Caco-2 (cell line): ENCODE data around the gene DGCR2. TPM values are rescaled to one million over a fixed set of nuclear protein-coding genes. Genes with fewer than 3 reads are reported as not detected.

Experiments used
- BruUV-seq: library from RNA; stranded (reverse); fragments of 400-500 nt; replicated peaks from 2 replicates; lab custom pipeline; 2021; lab: Mats Ljungman, UMichigan
- CTCF ChIA-PET: fragments of 300-600 bp; sonication (Branson Sonifier 250); formaldehyde crosslinking; loops from one replicate; lab custom pipeline; 2022; ENCODE audit warnings: antibody characterized with exemption; lab: Charles Lee
- POLR2A ChIA-PET: fragments of 300-600 bp; sonication (Branson Sonifier 250); formaldehyde crosslinking; loops from one replicate; lab custom pipeline; 2022; ENCODE audit warnings: antibody characterized with exemption; lab: Charles Lee
- DNase-seq, 2 experiments: peaks; one replicate each; pipeline versions ENCODE4 v3.0.0 to v3.0.0-alpha.2; 2020 to 2022
- H3K27me3 ChIP-seq: replicated peaks from 2 replicates; pipeline ENCODE4 v1.6.0; 2011; ENCODE audit warnings: low read length; ENCODE audit not compliant: control insufficient read depth, insufficient read depth
- H3K36me3 ChIP-seq: 2 replicates; pipeline ENCODE4 v1.5.1; 2011; ENCODE audit warnings: low read length; ENCODE audit not compliant: control insufficient read depth, insufficient read depth
- H3K4me1 ChIP-seq: fragments of 250-450 bp; sonication (Bioruptor Pico); 2 replicates; pipeline ENCODE4 v1.5.1; 2020; ENCODE audit warnings: mild to moderate bottlenecking
- H3K4me3 ChIP-seq: 2 replicates; pipeline ENCODE4 v1.5.1; 2011; ENCODE audit warnings: low read depth, mild to moderate bottlenecking, control low read depth, low read length
- H3K9me3 ChIP-seq: fragments of 250-450 bp; sonication (Bioruptor Pico); 2 replicates; pipeline ENCODE4 v1.5.1; 2020; ENCODE audit warnings: mild to moderate bottlenecking, moderate library complexity
- H3K27ac Mint-ChIP-seq: one replicate; pipeline ENCODE4 v1.8.0; 2022; ENCODE audit warnings: mixed read lengths; ENCODE audit not compliant: unreplicated experiment
- H3K27me3 Mint-ChIP-seq: one replicate; pipeline ENCODE4 v1.8.0; 2022; ENCODE audit warnings: mixed read lengths; ENCODE audit not compliant: insufficient read depth, unreplicated experiment
- H3K36me3 Mint-ChIP-seq: one replicate; pipeline ENCODE4 v1.8.0; 2022; ENCODE audit warnings: mild to moderate bottlenecking, mixed read lengths; ENCODE audit not compliant: insufficient read depth, unreplicated experiment
- H3K4me1 Mint-ChIP-seq: one replicate; pipeline ENCODE4 v1.8.0; 2022; ENCODE audit warnings: low read depth, mixed read lengths; ENCODE audit not compliant: unreplicated experiment
- H3K4me3 Mint-ChIP-seq: one replicate; pipeline ENCODE4 v1.8.0; 2022; ENCODE audit warnings: mild to moderate bottlenecking, moderate library complexity, mixed read lengths; ENCODE audit not compliant: unreplicated experiment
- H3K9me3 Mint-ChIP-seq: one replicate; pipeline ENCODE4 v1.8.0; 2022; ENCODE audit warnings: mixed read lengths; ENCODE audit not compliant: unreplicated experiment
- CTCF ChIP-seq, 2 experiments: fragments of 200-600 bp in 1 of 2; IDR thresholded peaks; 1 replicate in 1 of 2; 2 replicates in 1 of 2; pipeline versions ENCODE4 v1.5.1 to v1.8.0; 2011 to 2022; ENCODE audit warnings: antibody characterized with exemption in 1 of 2, control low read depth in 1 of 2, inconsistent platforms in 1 of 2, low read depth in 1 of 2, low read length in 1 of 2, mild to moderate bottlenecking in 1 of 2, moderate library complexity in 1 of 2; ENCODE audit not compliant: insufficient read depth in 1 of 2, severe bottlenecking in 1 of 2, unreplicated experiment in 1 of 2
- intact Hi-C: fragments of 100-400 bp; cut with micrococcal nuclease; formaldehyde crosslinking; loops from one replicate; pipeline ENCODE4 v1.10.0; 2022; ENCODE audit not compliant: unreplicated experiment
- total RNA-seq: library from RNA; stranded (reverse); gene quantifications from 2 replicates; pipeline ENCODE4 v1.2.3, GENCODE V29; 2022

DGCR2 gene
- total RNA-seq, 1 experiment from 2014 or later, result 67.9 TPM

DNA sequence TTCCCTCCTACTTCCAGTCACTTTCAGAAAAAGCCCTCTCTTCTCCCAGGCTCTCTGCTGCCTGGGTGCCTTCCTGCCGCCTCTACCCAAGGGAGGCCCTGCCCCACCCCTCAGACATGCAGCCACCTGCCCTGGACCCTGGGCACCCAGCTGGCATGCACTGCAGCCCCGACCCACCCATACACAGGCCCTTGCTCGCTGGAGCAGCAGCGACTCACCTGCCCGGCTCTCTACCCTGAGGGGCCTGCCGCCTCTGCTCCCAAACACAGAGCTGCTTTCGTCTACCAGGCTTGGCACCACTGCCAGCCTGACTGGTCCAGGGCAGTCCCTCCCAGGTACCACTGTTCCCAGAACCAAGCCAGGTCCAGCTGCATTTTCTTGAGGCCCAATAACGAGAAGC lies 7.7 kb upstream of the DGCR2 start:
- POLR2A ChIA-PET, result no interaction called here
- no peaks in the 10 kb centered on the region for H3K27me3 Mint-ChIP-seq

GRCh38 chr22:19128946-19129727 lies 6.9 kb upstream of the DGCR2 start:
- no peaks in the 10 kb centered on the region for H3K27me3 ChIP-seq
- TF ChIP-seq CTCF (IDR thresholded peaks at IDR 0.05; ENCODE audit: insufficient read depth in 1 of 2, low read depth in 1 of 2, low read length in 1 of 2, severe bottlenecking in 1 of 2, unreplicated experiment in 1 of 2), result no peak
- no peaks in the 10 kb centered on the region for H3K4me1 ChIP-seq
- no TSS peak for BruUV-seq
- Mint-ChIP-seq H3K36me3 (peaks cover 7% of the 10 kb centered on the region), H3K27ac (no peak overlapping the region), H3K27me3 (no peaks in the 10 kb centered on the region), H3K9me3 (no peaks in the 10 kb centered on the region), H3K4me3 (no peak overlapping the region), H3K4me1 (peaks cover 3% of the 10 kb centered on the region)
- ChIA-PET POLR2A (no interaction called here), CTCF (no interaction called here)
- H3K4me3 ChIP-seq, result no peak overlapping the region
- DNase-seq, result no peak
- peaks cover 2% of the 10 kb centered on the region; the same call in 1 of the 2 replicates for H3K36me3 ChIP-seq
- H3K9me3 ChIP-seq, result no peaks in the 10 kb centered on the region
- intact Hi-C loops, result no loop called here

More for the DNA sequence above, 7.7 kb upstream of the DGCR2 start:
- Mint-ChIP-seq H3K27ac (no peak overlapping the region), H3K4me3 (no peak overlapping the region), H3K36me3 (peaks cover 7% of the 10 kb centered on the region), H3K9me3 (no peaks in the 10 kb centered on the region), H3K4me1 (no peaks in the 10 kb centered on the region)
- no peak for TF ChIP-seq CTCF (IDR thresholded peaks at IDR 0.05; ENCODE audit: insufficient read depth in 1 of 2, low read depth in 1 of 2, low read length in 1 of 2, severe bottlenecking in 1 of 2, unreplicated experiment in 1 of 2)
- H3K36me3 ChIP-seq, result peaks cover 2% of the 10 kb centered on the region; the same call in 1 of the 2 replicates
- no peaks in the 10 kb centered on the region for H3K9me3 ChIP-seq
- BruUV-seq, result no TSS peak
- intact Hi-C loops, result no loop called here
- CTCF ChIA-PET, result interaction anchor here (0.6 kb wide), 1 partner anchor 17 kb away, joined by 3 read pairs; no protein-coding TSS in a partner anchor
- H3K4me1 ChIP-seq, result no peaks in the 10 kb centered on the region
- no peak for DNase-seq
- H3K4me3 ChIP-seq, result no peak overlapping the region
- no peaks in the 10 kb centered on the region for H3K27me3 ChIP-seq

DNA sequence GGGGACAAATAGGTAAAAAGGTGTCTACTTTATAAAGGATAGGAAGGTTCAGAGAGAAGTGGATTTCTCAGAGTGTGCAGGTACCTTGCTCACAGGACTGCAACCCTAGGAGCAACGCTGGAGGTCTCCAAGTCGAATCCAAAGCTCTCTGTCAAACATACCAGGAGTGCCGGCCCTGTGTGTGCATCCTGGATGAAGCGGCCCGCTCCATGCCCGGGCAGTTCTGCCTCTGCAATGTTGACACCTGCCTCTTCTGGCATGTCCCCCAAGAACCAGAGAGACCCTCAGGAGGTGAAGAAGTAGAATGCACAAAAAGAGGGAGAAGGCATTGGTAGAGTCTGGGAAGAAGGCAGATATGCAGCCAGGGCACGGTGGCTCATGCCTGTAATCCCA lies 5.8 kb upstream of the DGCR2 start:
- Histone ChIP-seq H3K9me3 (no peaks in the 10 kb centered on the region), H3K27me3 (no peaks in the 10 kb centered on the region), H3K36me3 (no peaks in the 10 kb centered on the region), H3K4me1 (peaks cover 3% of the 10 kb centered on the region; the same call in 1 of the 2 replicates), H3K4me3 (no peak overlapping the region)
- intact Hi-C loops, result no loop called here
- Mint-ChIP-seq H3K36me3 (peaks cover 5% of the 10 kb centered on the region), H3K27me3 (no peaks in the 10 kb centered on the region), H3K4me3 (no peak overlapping the region), H3K4me1 (peaks cover 9% of the 10 kb centered on the region), H3K9me3 (no peaks in the 10 kb centered on the region), H3K27ac (no peak overlapping the region)
- ChIA-PET CTCF (no interaction called here), POLR2A (no interaction called here)
- BruUV-seq, result no TSS peak
- no peak for TF ChIP-seq CTCF (IDR thresholded peaks at IDR 0.05; ENCODE audit: insufficient read depth in 1 of 2, low read depth in 1 of 2, low read length in 1 of 2, severe bottlenecking in 1 of 2, unreplicated experiment in 1 of 2)
- DNase-seq, result no peak
